Measurements from ENCODE around the gene IGFLR1. TPM values are rescaled to one million over a fixed set of nuclear protein-coding genes. Genes with fewer than 3 reads are reported as not detected.

Gene IGFLR1
- total RNA-seq, 1 experiment from 2014 or later = 4.2 TPM

GRCh38 chr19:35755550-35756376 is 13.5 kb upstream of the IGFLR1 start:
- no peak for DNase-seq (ENCODE audit: low read depth)

- DNase-seq (ENCODE audit: low read depth) = no peak
These were observed 12.9 kb upstream of the IGFLR1 start for GRCh38 chr19:35755131-35755549.

- no peak for DNase-seq (ENCODE audit: low read depth)
These were observed 12.3 kb upstream of the IGFLR1 start for GRCh38 chr19:35754370-35755130.

GRCh38 chr19:35753634-35754369 is 11.6 kb upstream of the IGFLR1 start:
- DNase-seq (ENCODE audit: low read depth) = no peak

- no peak for DNase-seq (ENCODE audit: low read depth)
These were observed 10.6 kb upstream of the IGFLR1 start for GRCh38 chr19:35752746-35753350.

GRCh38 chr19:35751839-35752745 is 9.8 kb upstream of the IGFLR1 start:
- no peak for DNase-seq (ENCODE audit: low read depth)

- no peak for DNase-seq (ENCODE audit: low read depth)
These were observed 7.9 kb upstream of the IGFLR1 start for GRCh38 chr19:35750167-35750566.

- DNase-seq (ENCODE audit: low read depth) = peak; percentile 99
These were observed 6.1 kb upstream of the IGFLR1 start, which contains the start of gene LIN37 for GRCh38 chr19:35748106-35749020. LIN37 (plus strand) TSS chr19:35748576; CDS start chr19:35748725, 149 bp downstream.

GRCh38 chr19:35746531-35746930 is 4.3 kb upstream of the IGFLR1 start:
- DNase-seq (ENCODE audit: low read depth) = no peak

- no peak for DNase-seq (ENCODE audit: low read depth)
These were observed 3.8 kb upstream of the IGFLR1 start for GRCh38 chr19:35746087-35746462.

- DNase-seq (ENCODE audit: low read depth) = peak; percentile 99
These were observed 3.3 kb upstream of the IGFLR1 start, which contains the start of the genes PSENEN and U2AF1L4 for GRCh38 chr19:35745328-35746086. PSENEN (plus strand) TSS chr19:35745651; CDS start chr19:35745931, 280 bp downstream. U2AF1L4 (minus strand) TSS chr19:35745418; CDS start chr19:35745391, 27 bp downstream.

GRCh38 chr19:35744430-35745327 is 2.4 kb upstream of the IGFLR1 start:
- DNase-seq (ENCODE audit: low read depth) = peak; percentile 96

- no peak for DNase-seq (ENCODE audit: low read depth)
These were observed 1.6 kb upstream of the IGFLR1 start for GRCh38 chr19:35743640-35744429.

GRCh38 chr19:35741203-35741515 is 1.1 kb downstream of the IGFLR1 start:
- no peak for DNase-seq (ENCODE audit: low read depth)

GRCh38 chr19:35740423-35741202 is 1.6 kb downstream of the IGFLR1 start:
- peak; percentile 98 for DNase-seq (ENCODE audit: low read depth)

- no peak for DNase-seq (ENCODE audit: low read depth)
These were observed 2.2 kb downstream of the IGFLR1 start for GRCh38 chr19:35740108-35740422.

All from RPMI7951 (cell line).